ENCODE data around the gene PMPCA.

DNA sequence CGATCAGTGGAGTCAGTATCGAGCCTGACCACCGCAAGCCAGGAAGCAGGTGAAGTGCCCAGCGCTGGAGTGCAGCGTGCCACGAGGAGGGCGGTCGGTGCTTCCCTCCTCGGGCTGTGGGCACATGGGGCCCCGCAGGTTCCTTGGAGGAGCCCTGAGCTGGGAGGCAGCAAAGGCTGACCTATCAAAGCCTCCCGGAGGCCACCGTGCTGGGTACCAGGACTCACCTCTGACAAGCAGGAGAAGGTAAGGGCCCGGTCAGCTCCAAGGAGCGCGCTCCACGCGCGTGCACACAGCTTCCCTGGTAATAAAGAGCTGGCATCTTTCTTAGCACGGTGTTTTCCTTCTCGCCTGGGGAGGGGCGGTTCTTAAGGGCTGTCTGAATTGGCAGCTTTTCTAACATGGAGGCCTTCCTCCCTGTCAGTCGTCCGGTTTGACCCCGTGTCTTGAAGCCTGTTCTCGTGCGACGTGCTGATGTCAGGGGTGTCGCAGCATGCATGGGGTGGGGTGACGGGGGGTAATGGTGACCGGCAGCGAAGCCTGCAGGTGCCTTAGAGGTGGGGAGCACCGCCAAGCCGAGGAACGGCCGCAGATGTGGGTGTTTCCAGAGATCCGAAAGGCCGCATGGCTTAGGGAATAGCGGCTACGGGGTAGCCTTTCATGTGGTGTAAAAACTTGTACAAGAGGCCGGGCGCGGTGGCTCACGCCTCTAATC lies 13.1 kb downstream of the PMPCA start:
- no peak for TF ChIP-seq EZH2phosphoT487 (IDR thresholded peaks at IDR 0.05; ENCODE audit: low read depth)
- TF ChIP-seq, protein P1, sequence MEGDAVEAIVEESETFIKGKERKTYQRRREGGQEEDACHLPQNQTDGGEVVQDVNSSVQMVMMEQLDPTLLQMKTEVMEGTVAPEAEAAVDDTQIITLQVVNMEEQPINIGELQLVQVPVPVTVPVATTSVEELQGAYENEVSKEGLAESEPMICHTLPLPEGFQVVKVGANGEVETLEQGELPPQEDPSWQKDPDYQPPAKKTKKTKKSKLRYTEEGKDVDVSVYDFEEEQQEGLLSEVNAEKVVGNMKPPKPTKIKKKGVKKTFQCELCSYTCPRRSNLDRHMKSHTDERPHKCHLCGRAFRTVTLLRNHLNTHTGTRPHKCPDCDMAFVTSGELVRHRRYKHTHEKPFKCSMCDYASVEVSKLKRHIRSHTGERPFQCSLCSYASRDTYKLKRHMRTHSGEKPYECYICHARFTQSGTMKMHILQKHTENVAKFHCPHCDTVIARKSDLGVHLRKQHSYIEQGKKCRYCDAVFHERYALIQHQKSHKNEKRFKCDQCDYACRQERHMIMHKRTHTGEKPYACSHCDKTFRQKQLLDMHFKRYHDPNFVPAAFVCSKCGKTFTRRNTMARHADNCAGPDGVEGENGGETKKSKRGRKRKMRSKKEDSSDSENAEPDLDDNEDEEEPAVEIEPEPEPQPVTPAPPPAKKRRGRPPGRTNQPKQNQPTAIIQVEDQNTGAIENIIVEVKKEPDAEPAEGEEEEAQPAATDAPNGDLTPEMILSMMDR (IDR thresholded peaks at IDR 0.05; ENCODE audit: low read depth, low read length) = no peak

All from OCI-LY3 (cell line).